KMS-11 (cell line): ENCODE data around the gene NELL1.

Source experiments
- H2AFZ ChIP-seq: fragments of 200-600 bp; sonication (generic); 2 replicates; pipeline ENCODE4 v1.6.1; 2016; ENCODE audit warnings: antibody characterized with exemption, mixed run types, low read depth
- H3K27ac ChIP-seq: fragments of 200-600 bp; sonication (generic); 2 replicates; pipeline ENCODE4 v1.6.1; 2016; ENCODE audit warnings: mild to moderate bottlenecking, mixed run types
- H3K27me3 ChIP-seq: fragments of 200-600 bp; sonication (generic); 2 replicates; pipeline ENCODE4 v1.6.1; 2017; ENCODE audit warnings: mild to moderate bottlenecking, low read depth, mixed run types, moderate library complexity; ENCODE audit not compliant: insufficient read depth
- H3K36me3 ChIP-seq: fragments of 200-600 bp; sonication (generic); 2 replicates; pipeline ENCODE4 v1.6.1; 2017; ENCODE audit warnings: mild to moderate bottlenecking, mixed run types; ENCODE audit not compliant: insufficient read depth
- H3K4me1 ChIP-seq: fragments of 200-600 bp; sonication (generic); 2 replicates; pipeline ENCODE4 v1.6.1; 2016; ENCODE audit warnings: mild to moderate bottlenecking, low read depth, mixed run types; ENCODE audit not compliant: poor library complexity, severe bottlenecking
- H3K4me2 ChIP-seq: fragments of 200-600 bp; sonication (generic); 2 replicates; pipeline ENCODE4 v1.7.0; 2016; ENCODE audit warnings: mild to moderate bottlenecking, mixed run types
- H3K4me3 ChIP-seq: fragments of 200-600 bp; sonication (generic); IDR thresholded peaks from 2 replicates; pipeline ENCODE4 v1.6.1; 2017; ENCODE audit warnings: low read depth, low read length, mixed read lengths; ENCODE audit not compliant: insufficient read depth
- H3K79me2 ChIP-seq: fragments of 200-600 bp; sonication (generic); 2 replicates; pipeline ENCODE4 v1.6.1; 2016; ENCODE audit warnings: low read depth, mixed run types; ENCODE audit not compliant: insufficient read depth
- H3K9ac ChIP-seq: fragments of 200-600 bp; sonication (generic); 2 replicates; pipeline ENCODE4 v1.6.1; 2016; ENCODE audit warnings: mild to moderate bottlenecking, mixed run types
- H4K20me1 ChIP-seq: fragments of 200-600 bp; sonication (generic); 2 replicates; pipeline ENCODE4 v1.6.1; 2016; ENCODE audit warnings: mild to moderate bottlenecking, mixed run types; ENCODE audit not compliant: insufficient read depth
- TF ChIP-seq, protein P1 (sequence below): fragments of 200-600 bp; sonication (generic); conservative IDR thresholded peaks from 2 replicates; pipeline ENCODE4 v1.6.1; 2017; ENCODE audit warnings: low read depth, mild to moderate bottlenecking, antibody characterized with exemption, low read length, moderate library complexity, mixed read lengths

Gene NELL1

DNA sequence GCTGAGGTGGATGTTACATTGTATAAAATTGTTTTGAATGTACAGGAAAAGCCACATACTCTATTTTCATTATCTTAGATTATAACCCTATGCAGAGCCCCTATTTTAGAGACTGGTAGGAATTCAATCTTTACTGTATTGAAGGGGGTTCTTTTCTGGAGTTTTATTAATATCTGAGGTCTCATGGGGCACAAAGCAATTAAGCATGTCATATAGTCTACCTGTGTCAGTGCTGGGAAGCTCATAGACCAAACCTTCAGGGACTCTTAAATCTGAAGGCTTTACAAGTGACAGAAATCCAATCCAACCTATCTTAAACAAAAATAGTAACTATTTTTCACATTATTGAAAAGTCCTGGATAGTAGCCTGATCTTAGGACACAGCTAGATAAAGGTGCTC is 733.7 kb downstream of the NELL1 start:
- no peaks in the 10 kb centered on the region for H4K20me1 ChIP-seq
- no peak overlapping the region for H3K4me3 ChIP-seq
- no peak overlapping the region for H3K9ac ChIP-seq
- no peak overlapping the region for H3K27ac ChIP-seq
- no peaks in the 10 kb centered on the region for H3K27me3 ChIP-seq
- no peak overlapping the region for H2AFZ ChIP-seq
- H3K79me2 ChIP-seq = no peaks in the 10 kb centered on the region
- H3K36me3 ChIP-seq = no peaks in the 10 kb centered on the region
- TF ChIP-seq, protein P1, sequence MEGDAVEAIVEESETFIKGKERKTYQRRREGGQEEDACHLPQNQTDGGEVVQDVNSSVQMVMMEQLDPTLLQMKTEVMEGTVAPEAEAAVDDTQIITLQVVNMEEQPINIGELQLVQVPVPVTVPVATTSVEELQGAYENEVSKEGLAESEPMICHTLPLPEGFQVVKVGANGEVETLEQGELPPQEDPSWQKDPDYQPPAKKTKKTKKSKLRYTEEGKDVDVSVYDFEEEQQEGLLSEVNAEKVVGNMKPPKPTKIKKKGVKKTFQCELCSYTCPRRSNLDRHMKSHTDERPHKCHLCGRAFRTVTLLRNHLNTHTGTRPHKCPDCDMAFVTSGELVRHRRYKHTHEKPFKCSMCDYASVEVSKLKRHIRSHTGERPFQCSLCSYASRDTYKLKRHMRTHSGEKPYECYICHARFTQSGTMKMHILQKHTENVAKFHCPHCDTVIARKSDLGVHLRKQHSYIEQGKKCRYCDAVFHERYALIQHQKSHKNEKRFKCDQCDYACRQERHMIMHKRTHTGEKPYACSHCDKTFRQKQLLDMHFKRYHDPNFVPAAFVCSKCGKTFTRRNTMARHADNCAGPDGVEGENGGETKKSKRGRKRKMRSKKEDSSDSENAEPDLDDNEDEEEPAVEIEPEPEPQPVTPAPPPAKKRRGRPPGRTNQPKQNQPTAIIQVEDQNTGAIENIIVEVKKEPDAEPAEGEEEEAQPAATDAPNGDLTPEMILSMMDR = no peak
- H3K4me1 ChIP-seq = no peaks in the 10 kb centered on the region
- H3K4me2 ChIP-seq = no peak overlapping the region

DNA sequence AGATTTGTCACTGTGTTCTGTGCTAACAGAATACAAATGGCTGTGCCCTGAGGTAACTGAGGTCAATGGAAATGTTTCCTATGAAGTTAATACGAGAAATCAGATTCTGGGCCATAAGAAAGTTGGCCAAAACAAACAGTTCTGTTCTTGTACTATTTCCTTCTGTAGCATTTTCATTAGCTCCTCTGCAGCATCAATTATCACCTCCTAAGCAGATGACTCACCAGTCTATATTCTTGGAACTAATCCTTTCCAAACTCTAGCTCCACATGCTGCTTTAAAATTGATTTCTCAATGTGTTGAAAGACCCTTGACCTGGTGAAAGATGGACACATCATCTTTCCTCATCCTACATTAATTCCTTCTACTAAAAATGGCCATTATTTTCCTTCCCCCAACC is 736.0 kb downstream of the NELL1 start:
- Histone ChIP-seq H3K4me2 (no peak overlapping the region), H3K27ac (no peak overlapping the region), H3K9ac (no peak overlapping the region), H3K4me3 (no peak overlapping the region), H4K20me1 (no peaks in the 10 kb centered on the region), H3K36me3 (no peaks in the 10 kb centered on the region), H3K79me2 (no peaks in the 10 kb centered on the region), H3K4me1 (peaks cover 2% of the 10 kb centered on the region), H3K27me3 (0 out of 2 replicates have a peak, but pooled peaks cover 3% of the 10 kb centered on the region), H2AFZ (no peak overlapping the region)
- TF ChIP-seq, protein P1 = no peak

DNA sequence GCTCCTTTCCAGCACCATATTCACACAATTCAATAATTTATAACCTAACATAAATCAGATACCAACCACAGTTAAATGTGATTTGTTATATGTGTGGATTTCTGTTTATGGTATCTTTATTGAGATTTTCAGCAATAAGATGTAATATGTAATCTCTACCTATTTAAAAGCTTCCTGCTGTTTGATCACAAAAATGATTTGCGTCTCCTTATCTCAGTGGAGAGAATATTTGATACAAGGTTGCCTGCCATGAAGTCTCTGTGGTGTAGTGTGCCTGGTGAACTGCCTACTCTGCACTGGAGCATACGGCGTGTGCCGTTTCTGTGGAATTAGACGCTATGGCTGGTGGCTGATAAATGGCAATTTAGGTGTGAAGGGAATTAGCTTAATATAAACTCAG is 741.1 kb downstream of the NELL1 start:
- Histone ChIP-seq H3K4me1 (peaks cover 53% of the 10 kb centered on the region), H3K4me2 (peak overlapping the region; percentile 58; the same call in 1 of the 2 replicates), H4K20me1 (no peaks in the 10 kb centered on the region), H3K36me3 (no peaks in the 10 kb centered on the region), H2AFZ (no peak overlapping the region), H3K27me3 (0 out of 2 replicates have a peak, but pooled peaks cover 3% of the 10 kb centered on the region), H3K4me3 (no peak overlapping the region), H3K79me2 (no peaks in the 10 kb centered on the region), H3K9ac (no peak overlapping the region), H3K27ac (no peak overlapping the region)
- TF ChIP-seq, protein P1 = no peak

DNA sequence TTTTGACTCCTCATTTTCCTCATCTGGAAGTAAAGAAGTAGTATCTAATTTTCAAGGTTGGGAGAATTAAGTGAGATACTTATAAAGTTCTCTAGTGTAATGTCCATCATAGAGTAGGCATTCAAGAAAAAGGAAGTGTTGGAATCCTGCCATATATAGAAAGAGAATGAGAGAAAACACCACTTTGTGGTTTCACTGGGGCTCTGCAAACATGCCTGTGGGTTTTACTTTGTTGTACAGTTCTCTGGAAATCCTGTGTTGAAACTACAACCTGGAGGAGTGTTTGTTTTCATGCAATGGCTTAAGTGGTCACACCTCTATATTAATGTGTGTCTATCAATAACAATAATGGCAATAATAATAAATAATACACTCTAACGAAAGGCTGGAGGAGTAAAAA is 741.7 kb downstream of the NELL1 start:
- peak overlapping the region; percentile 87 for H3K4me2 ChIP-seq
- no peak overlapping the region for H3K9ac ChIP-seq
- H2AFZ ChIP-seq = no peak overlapping the region
- H4K20me1 ChIP-seq = no peaks in the 10 kb centered on the region
- 0 out of 2 replicates have a peak, but pooled peaks cover 3% of the 10 kb centered on the region for H3K27me3 ChIP-seq
- no peaks in the 10 kb centered on the region for H3K36me3 ChIP-seq
- peaks cover 58% of the 10 kb centered on the region for H3K4me1 ChIP-seq
- H3K79me2 ChIP-seq = no peaks in the 10 kb centered on the region
- H3K4me3 ChIP-seq = no peak overlapping the region
- H3K27ac ChIP-seq = no peak overlapping the region
- TF ChIP-seq, protein P1 = no peak
